K562 (cell line): ENCODE measurements around the gene LBR. TPM values are rescaled to one million over a fixed set of nuclear protein-coding genes. Genes with fewer than 3 reads are reported as not detected.
A peak's percentile ranks its signal among the peaks of the same experiment; 100 is the strongest.

Experiments used
- ADNP ChIP-seq: fragments of 200-800 bp; sonication (Bioruptor generic); IDR thresholded peaks from 2 replicates; pipeline ENCODE4 v1.6.1; 2016; ENCODE audit warnings: missing genetic modification characterization, missing compliant biosample characterization
- ARID4B ChIP-seq: sonication (generic); formaldehyde crosslinking; IDR thresholded peaks from 2 replicates; pipeline ENCODE4 v1.8.0; 2022; ENCODE audit warnings: mild to moderate bottlenecking, missing genetic modification reagents
- ASH1L ChIP-seq: fragments of 450-650 bp; IDR thresholded peaks from 2 replicates; pipeline ENCODE4 v1.6.1; 2018; ENCODE audit warnings: borderline replicate concordance, mild to moderate bottlenecking, low read depth; ENCODE audit not compliant: partially characterized antibody
- CBFB ChIP-seq: sonication (generic); formaldehyde crosslinking; IDR thresholded peaks from 2 replicates; pipeline ENCODE4 v1.4.0; 2020; ENCODE audit warnings: mild to moderate bottlenecking, missing genetic modification reagents
- CHCHD3 ChIP-seq: fragments of 250-450 bp; sonication (Bioruptor Pico); IDR thresholded peaks from 2 replicates; pipeline ENCODE4 v2.1.2; 2022; ENCODE audit warnings: mild to moderate bottlenecking
- EHMT2 ChIP-seq: fragments of 450-650 bp; IDR thresholded peaks from 2 replicates; pipeline ENCODE4 v1.6.1; 2018; ENCODE audit warnings: antibody characterized with exemption
- MXD1 ChIP-seq: fragments of 250-450 bp; sonication (Bioruptor Pico); IDR thresholded peaks from 2 replicates; pipeline ENCODE4 v1.8.0; 2021; ENCODE audit warnings: borderline replicate concordance, mild to moderate bottlenecking, moderate library complexity; ENCODE audit not compliant: poor library complexity, severe bottlenecking
- MYBL2 ChIP-seq, 2 experiments: fragments of 450-650 bp in 1 of 2; sonication (generic) in 1 of 2; formaldehyde crosslinking in 1 of 2; IDR thresholded peaks; 2 replicates each; pipeline versions ENCODE4 v1.6.1 to v1.8.1; 2017 to 2022; ENCODE audit warnings: borderline replicate concordance in 1 of 2, inconsistent platforms in 1 of 2, low read depth in 1 of 2, mild to moderate bottlenecking in 1 of 2, missing genetic modification reagents in 1 of 2, moderate library complexity in 1 of 2
- PHF20 ChIP-seq: fragments of 450-650 bp; IDR thresholded peaks from 2 replicates; pipeline ENCODE4 v1.6.1; 2018; ENCODE audit not compliant: partially characterized antibody
- RUNX1 ChIP-seq: sonication (generic); IDR thresholded peaks from 2 replicates; pipeline ENCODE4 v1.6.1; 2016; ENCODE audit warnings: antibody characterized with exemption, low read depth
- SPI1 ChIP-seq: IDR thresholded peaks from 2 replicates; pipeline ENCODE4 v1.6.1; 2011; ENCODE audit warnings: low read depth, low read length, control low read depth, borderline replicate concordance
- TAF1 ChIP-seq: IDR thresholded peaks from 2 replicates; pipeline ENCODE4 v1.6.1; 2011; ENCODE audit warnings: mild to moderate bottlenecking, low read length, moderate library complexity; ENCODE audit not compliant: insufficient read depth, control insufficient read depth, severe bottlenecking; ENCODE audit errors: extremely low read depth
- TSC22D4 ChIP-seq: fragments of 450-650 bp; IDR thresholded peaks from 2 replicates; pipeline ENCODE4 v1.6.1; 2016; ENCODE audit warnings: missing genetic modification characterization, missing biosample characterization, control low read depth
- ZNF133 ChIP-seq: fragments of 250-450 bp; sonication (Bioruptor Pico); IDR thresholded peaks from 2 replicates; pipeline ENCODE4 v1.4.0; 2020; ENCODE audit warnings: mild to moderate bottlenecking
- ZNF384 ChIP-seq: IDR thresholded peaks from 2 replicates; pipeline ENCODE4 v1.6.1; 2012; ENCODE audit warnings: low read depth, low read length, improper control_type of control experiment
- polyA plus RNA-seq, 8 experiments: library from polyadenylated mRNA; depleted of rRNA in 4 of 8; stranded (reverse) in 5 of 8; unstranded in 3 of 8; fragments of >200 nt; fragmentation: Nextera tagmentation in 2 of 8; fragmentation: Illumina TruSeq in 1 of 8; extraction: Ambion mirVana in 2 of 8; extraction: Trizol in 1 of 8; gene quantifications; 2 replicates each; pipeline versions ENCODE4 v1.2.1 to v1.2.3, GENCODE V29; 2011 to 2014; ENCODE audit warnings: inconsistent platforms in 1 of 8, missing spikeins in 1 of 8
- total RNA-seq, 7 experiments: library from RNA; depleted of rRNA in 6 of 7; stranded (reverse); fragments of >200 nt in 6 of 7; fragmentation: Illumina TruSeq in 2 of 7; extraction: Trizol in 2 of 7; gene quantifications; 2 replicates each; pipeline versions ENCODE4 v1.2.1 to v1.2.3, GENCODE V29; 2011 to 2021; ENCODE audit warnings: low replicate concordance in 1 of 7
- TF ChIP-seq, protein P1 (sequence below): sonication (generic); formaldehyde crosslinking; IDR thresholded peaks from 2 replicates; pipeline ENCODE4 v1.8.0; 2022; ENCODE audit warnings: missing genetic modification reagents, mild to moderate bottlenecking, borderline replicate concordance
- TF ChIP-seq, protein P2 (sequence below), 2 experiments: fragments of 200-800 bp in 1 of 2; sonication (Bioruptor generic) in 1 of 2; sonication (generic) in 1 of 2; formaldehyde crosslinking in 1 of 2; IDR thresholded peaks in 1 of 2; conservative IDR thresholded peaks in 1 of 2; 2 replicates each; pipeline versions ENCODE4 v1.5.0 to v1.6.1; 2016 to 2020; ENCODE audit warnings: missing compliant biosample characterization in 1 of 2, missing genetic modification characterization in 1 of 2, missing genetic modification reagents in 1 of 2

Gene LBR
- total and polyA plus RNA-seq, 9 of the 15 experiments (the other 6 are each of a cell fraction or from before 2014, with no cell fraction given) = 102 to 229 (median 197) TPM

GRCh38 chr1:225474986-225475820 is 47.4 kb upstream of the LBR start (continued):
- no peak for TF ChIP-seq ARID4B (CRISPR knock-in tag)
- no peak for TF ChIP-seq ZNF133 (CRISPR knock-in tag)
- TF ChIP-seq RUNX1 = peak; percentile 48; the same call in 1 of the 2 replicates
- 0 out of 2 replicates have a peak, but pooled peaks have one; percentile 44 for TF ChIP-seq CBFB (CRISPR knock-in tag)
- TF ChIP-seq, protein P1, sequence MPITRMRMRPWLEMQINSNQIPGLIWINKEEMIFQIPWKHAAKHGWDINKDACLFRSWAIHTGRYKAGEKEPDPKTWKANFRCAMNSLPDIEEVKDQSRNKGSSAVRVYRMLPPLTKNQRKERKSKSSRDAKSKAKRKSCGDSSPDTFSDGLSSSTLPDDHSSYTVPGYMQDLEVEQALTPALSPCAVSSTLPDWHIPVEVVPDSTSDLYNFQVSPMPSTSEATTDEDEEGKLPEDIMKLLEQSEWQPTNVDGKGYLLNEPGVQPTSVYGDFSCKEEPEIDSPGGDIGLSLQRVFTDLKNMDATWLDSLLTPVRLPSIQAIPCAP (CRISPR knock-in tag) = no peak
- no peak for TF ChIP-seq PHF20
- no peak for TF ChIP-seq MYBL2 (IDR thresholded peaks at IDR 0.05; ENCODE audit: low read depth)
- no peak for TF ChIP-seq MYBL2 (CRISPR knock-in tag; IDR thresholded peaks at IDR 0.05; ENCODE audit: borderline replicate concordance)
- no peak for TF ChIP-seq SPI1
- no peak for TF ChIP-seq ADNP
- no peak for TF ChIP-seq MXD1 (CRISPR knock-in tag)
- 0 out of 2 replicates have a peak, but pooled peaks have one; percentile 22 for TF ChIP-seq CHCHD3 (CRISPR knock-in tag)
- TF ChIP-seq TAF1 = no peak
- no peak for TF ChIP-seq ASH1L
- no peak for TF ChIP-seq TSC22D4
- TF ChIP-seq, protein P2, sequence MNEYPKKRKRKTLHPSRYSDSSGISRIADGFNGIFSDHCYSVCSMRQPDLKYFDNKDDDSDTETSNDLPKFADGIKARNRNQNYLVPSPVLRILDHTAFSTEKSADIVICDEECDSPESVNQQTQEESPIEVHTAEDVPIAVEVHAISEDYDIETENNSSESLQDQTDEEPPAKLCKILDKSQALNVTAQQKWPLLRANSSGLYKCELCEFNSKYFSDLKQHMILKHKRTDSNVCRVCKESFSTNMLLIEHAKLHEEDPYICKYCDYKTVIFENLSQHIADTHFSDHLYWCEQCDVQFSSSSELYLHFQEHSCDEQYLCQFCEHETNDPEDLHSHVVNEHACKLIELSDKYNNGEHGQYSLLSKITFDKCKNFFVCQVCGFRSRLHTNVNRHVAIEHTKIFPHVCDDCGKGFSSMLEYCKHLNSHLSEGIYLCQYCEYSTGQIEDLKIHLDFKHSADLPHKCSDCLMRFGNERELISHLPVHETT (CRISPR knock-in tag; conservative IDR thresholded peaks at IDR 0.05 in 1 of 2, IDR thresholded peaks at IDR 0.05 in 1 of 2) = no peak
- peak; percentile 54; the same call in 1 of the 2 replicates for TF ChIP-seq ZNF384
- TF ChIP-seq EHMT2 = no peak
